HCT116 (cell line): ENCODE measurements around the gene OARD1. TPM values are rescaled to one million over a fixed set of nuclear protein-coding genes. Genes with fewer than 3 reads are reported as not detected.

Experiments used
- ATAC-seq: fragments of 200-7000 bp; cut with Tn5 transposase; 2 replicates; pipeline ENCODE4 v1.9.1; 2020; ENCODE audit warnings: mild to moderate bottlenecking, moderate library complexity
- BruUV-seq: library from RNA; stranded (reverse); fragments of 400-500 nt; replicated peaks from 2 replicates; lab custom pipeline; 2021; lab: Mats Ljungman, UMichigan
- CTCF ChIA-PET: fragments of 300-600 bp; sonication (Branson Sonifier 250); formaldehyde crosslinking; loops from one replicate; lab custom pipeline; 2021; ENCODE audit warnings: antibody characterized with exemption; lab: Charles Lee
- POLR2A ChIA-PET: fragments of 300-600, 350-600 bp; sonication (Branson Sonifier 250); formaldehyde crosslinking; loops from one replicate; lab custom pipeline; 2021; ENCODE audit warnings: antibody characterized with exemption; lab: Charles Lee
- RAD21 ChIA-PET, 2 experiments: fragments of 300-600 bp; sonication (Branson Sonifier 250); formaldehyde crosslinking; loops; one replicate each; lab custom pipeline; 2023; ENCODE audit warnings: low total read pairs in 2 of 2; ENCODE audit not compliant: uncharacterized antibody in 2 of 2, unreplicated experiment in 2 of 2, low non-redundant PET in 1 of 2; lab: Charles Lee
- DNase-seq: peaks from one replicate; pipeline ENCODE4 v3.0.0-alpha.2; 2010; ENCODE audit warnings: low read depth, low spot score
- H2AFZ ChIP-seq: fragments of 200-600 bp; shearing (Covaris generic), sonication (generic); 2 replicates; pipeline ENCODE4 v1.6.1; 2017; ENCODE audit warnings: low read depth, mixed run types, mixed read lengths, antibody characterized with exemption, low read length; ENCODE audit not compliant: poor library complexity, severe bottlenecking
- H3K27ac ChIP-seq: 2 replicates; pipeline ENCODE4 v1.5.1; 2012; ENCODE audit warnings: low read depth, low read length
- H3K27me3 ChIP-seq: fragments of 200-600 bp; sonication (generic); 2 replicates; pipeline ENCODE4 v1.6.1; 2016; ENCODE audit warnings: mixed run types, low read length, mixed read lengths; ENCODE audit not compliant: insufficient read depth
- H3K36me3 ChIP-seq, 2 experiments: fragments of 200-500 bp in 1 of 2; fragments of 200-600 bp in 1 of 2; sonication (Bioruptor generic) in 1 of 2; sonication (generic) in 1 of 2; 2 replicates each; pipeline versions ENCODE4 v1.5.1 to v1.6.1; 2014 to 2016; ENCODE audit warnings: low read length in 2 of 2, inconsistent platforms in 1 of 2, mixed read lengths in 1 of 2, mixed run types in 1 of 2; ENCODE audit not compliant: insufficient read depth in 2 of 2, control insufficient read depth in 1 of 2
- H3K4me1 ChIP-seq, 2 experiments: fragments of 200-600 bp in 1 of 2; sonication (generic) in 1 of 2; 2 replicates each; pipeline versions ENCODE4 v1.5.1 to v1.6.1; 2012 to 2017; ENCODE audit warnings: low read length in 2 of 2, inconsistent platforms in 1 of 2, mild to moderate bottlenecking in 1 of 2, mixed read lengths in 1 of 2, mixed run types in 1 of 2, moderate library complexity in 1 of 2; ENCODE audit not compliant: insufficient read depth in 2 of 2, control insufficient read depth in 1 of 2
- H3K4me2 ChIP-seq: fragments of 200-600 bp; sonication (generic); 2 replicates; pipeline ENCODE4 v1.6.1; 2017; ENCODE audit warnings: mixed run types, low read length, mixed read lengths
- H3K4me3 ChIP-seq, 2 experiments: fragments of 200-600 bp in 1 of 2; sonication (generic) in 1 of 2; replicated peaks in 1 of 2; 2 replicates each; pipeline ENCODE4 v1.5.1; 2011 to 2016; ENCODE audit warnings: low read length in 2 of 2, control low read depth in 1 of 2, low read depth in 1 of 2, mild to moderate bottlenecking in 1 of 2, mixed read lengths in 1 of 2, mixed run types in 1 of 2
- H3K79me2 ChIP-seq: fragments of 200-600 bp; sonication (generic); 2 replicates; pipeline ENCODE4 v1.6.1; 2017; ENCODE audit warnings: mild to moderate bottlenecking, mixed run types, low read length, moderate library complexity, mixed read lengths; ENCODE audit not compliant: insufficient read depth
- H3K9ac ChIP-seq: fragments of 200-600 bp; sonication (generic); 2 replicates; pipeline ENCODE4 v1.6.1; 2016; ENCODE audit warnings: low read length, mixed read lengths
- H3K9me2 ChIP-seq: fragments of 200-600 bp; sonication (generic), shearing (Covaris generic); 2 replicates; pipeline ENCODE4 v1.6.1; 2017; ENCODE audit warnings: mixed run types, mild to moderate bottlenecking, moderate library complexity; ENCODE audit not compliant: insufficient read depth
- H3K9me3 ChIP-seq, 2 experiments: fragments of 200-500 bp in 1 of 2; fragments of 200-600 bp in 1 of 2; sonication (Bioruptor generic) in 1 of 2; sonication (generic) in 1 of 2; 2 replicates each; pipeline ENCODE4 v1.6.1; 2014 to 2017; ENCODE audit warnings: low read length in 2 of 2, mixed read lengths in 2 of 2, inconsistent platforms in 1 of 2, low read depth in 1 of 2, mild to moderate bottlenecking in 1 of 2, mixed run types in 1 of 2, moderate library complexity in 1 of 2; ENCODE audit not compliant: control insufficient read depth in 1 of 2, insufficient read depth in 1 of 2
- H4K20me1 ChIP-seq: fragments of 200-600 bp; sonication (generic), shearing (Covaris generic); 2 replicates; pipeline ENCODE4 v1.6.1; 2017; ENCODE audit warnings: mixed run types, mild to moderate bottlenecking, moderate library complexity; ENCODE audit not compliant: insufficient read depth
- ATF3 ChIP-seq: IDR thresholded peaks from 2 replicates; pipeline ENCODE4 v1.6.1; 2012
- CBX3 ChIP-seq: IDR thresholded peaks from 2 replicates; pipeline ENCODE4 v1.6.1; 2012; ENCODE audit warnings: low read depth
- CEBPB ChIP-seq: IDR thresholded peaks from 2 replicates; pipeline ENCODE4 v1.6.1; 2012; ENCODE audit warnings: low read depth
- CTCF ChIP-seq, 3 experiments: fragments of 200-600 bp in 1 of 3; sonication (generic) in 1 of 3; IDR thresholded peaks in 2 of 3; conservative IDR thresholded peaks in 1 of 3; 2 replicates each; pipeline ENCODE4 v1.5.1; 2012 to 2017; ENCODE audit warnings: low read depth in 2 of 3, low read length in 2 of 3, antibody characterized with exemption in 1 of 3, borderline replicate concordance in 1 of 3, control low read depth in 1 of 3, mild to moderate bottlenecking in 1 of 3, mixed read lengths in 1 of 3, mixed run types in 1 of 3, moderate library complexity in 1 of 3; ENCODE audit not compliant: insufficient read depth in 1 of 3
- ELF1 ChIP-seq: IDR thresholded peaks from 2 replicates; pipeline ENCODE4 v1.6.1; 2012; ENCODE audit warnings: low read depth, borderline replicate concordance
- POLR2AphosphoS5 ChIP-seq: IDR thresholded peaks from 2 replicates; pipeline ENCODE4 v1.6.1; 2011; ENCODE audit warnings: mild to moderate bottlenecking, low read depth, low read length, moderate library complexity
- SP1 ChIP-seq: IDR thresholded peaks from 2 replicates; pipeline ENCODE4 v1.6.1; 2012; ENCODE audit warnings: low read depth
- SRF ChIP-seq: IDR thresholded peaks from 2 replicates; pipeline ENCODE4 v1.6.1; 2012; ENCODE audit warnings: low read depth
- YY1 ChIP-seq: IDR thresholded peaks from 2 replicates; pipeline ENCODE4 v1.6.1; 2011; ENCODE audit warnings: low read length, low read depth, moderate library complexity, mild to moderate bottlenecking; ENCODE audit not compliant: insufficient replicate concordance; ENCODE audit errors: extremely low read depth
- ZBTB33 ChIP-seq: IDR thresholded peaks from 2 replicates; pipeline ENCODE4 v1.6.1; 2011; ENCODE audit warnings: mild to moderate bottlenecking, low read length, moderate library complexity; ENCODE audit not compliant: insufficient replicate concordance; ENCODE audit errors: extremely low read depth
- intact Hi-C: fragments of 100-400 bp; cut with micrococcal nuclease; formaldehyde crosslinking; loops from 2 replicates; pipeline ENCODE4 v1.10.0; 2022
- total RNA-seq: library from RNA; stranded (reverse); gene quantifications from one replicate; pipeline ENCODE4 v1.2.1, GENCODE V29; 2021; ENCODE audit not compliant: unreplicated experiment

The OARD1 gene
- total RNA-seq, 1 experiment from 2014 or later, result 28.7 TPM

GRCh38 chr6:41072836-41073202, 663 bp upstream of the OARD1 start, which contains the start of gene NFYA:
NFYA (plus strand) TSS chr6:41072974; CDS start chr6:41079090, 6,116 bp downstream.
- peaks cover 58% of the 10 kb centered on the region for H3K79me2 ChIP-seq
- no TSS peak for BruUV-seq
- H3K36me3 ChIP-seq, result no peaks in the 10 kb centered on the region
- no peak within 1 kb of the TSS for H2AFZ ChIP-seq
- H3K4me2 ChIP-seq, result peak within 1 kb of the TSS; percentile 93
- DNase-seq (no peak), ATAC-seq (peak; percentile 80)
- H3K27me3 ChIP-seq, result no peaks in the 10 kb centered on the region
- RAD21 ChIA-PET, result no interaction called here
- no peaks in the 10 kb centered on the region for H3K9me2 ChIP-seq
- TF ChIP-seq ELF1, result no peak
- TF ChIP-seq POLR2AphosphoS5, result peak; percentile 85; the same call in 1 of the 2 replicates
- TF ChIP-seq CBX3, result no peak
- no peak for TF ChIP-seq ZBTB33
- no peak for TF ChIP-seq ATF3
- TF ChIP-seq CEBPB, result no peak
- no peak; the same call in 1 of the 2 replicates for TF ChIP-seq SRF
- peak; percentile 89 for TF ChIP-seq YY1
- TF ChIP-seq CTCF (IDR thresholded peaks at IDR 0.05 in 2 of 3, conservative IDR thresholded peaks at IDR 0.05 in 1 of 3; ENCODE audit: borderline replicate concordance in 1 of 3, insufficient read depth in 1 of 3, low read depth in 2 of 3, low read length in 2 of 3), result no peak
- peak; percentile 79 for TF ChIP-seq SP1
- peak within 1 kb of the TSS; percentile 67 to 77 for H3K4me3 ChIP-seq
- H3K9ac ChIP-seq, result peak within 1 kb of the TSS; percentile 94
- peak within 1 kb of the TSS; percentile 98 for H3K27ac ChIP-seq
- H4K20me1 ChIP-seq, result no peaks in the 10 kb centered on the region
- intact Hi-C loops, result no loop called here
- POLR2A ChIA-PET, result interaction anchor here (0.7 to 1.0 kb wide), 3 partner anchors 17 to 253 kb away, joined by 3 to 4 read pairs (median 3); no protein-coding TSS in a partner anchor
- H3K4me1 ChIP-seq, result peaks cover 7 to 16% of the 10 kb centered on the region in 2 experiments; a peak in 3 of 4 replicates
- CTCF ChIA-PET, result interaction anchor here (0.8 to 2.8 kb wide), 5 partner anchors 33 to 246 kb away, joined by 3 to 9 read pairs (median 4); partner anchors contain the start of gene UNC5CL
- H3K9me3 ChIP-seq, result no peaks in the 10 kb centered on the region
